HG03469 (cell line): ENCODE measurements around the gene SYCE1L.

Experiments
- ATAC-seq: cut with Tn5 transposase; IDR thresholded peaks from one replicate; pipeline ENCODE4 v1.9.1; 2021; ENCODE audit warnings: mild to moderate bottlenecking, moderate library complexity, moderate number of reproducible peaks; ENCODE audit not compliant: unreplicated experiment

SYCE1L gene

DNA sequence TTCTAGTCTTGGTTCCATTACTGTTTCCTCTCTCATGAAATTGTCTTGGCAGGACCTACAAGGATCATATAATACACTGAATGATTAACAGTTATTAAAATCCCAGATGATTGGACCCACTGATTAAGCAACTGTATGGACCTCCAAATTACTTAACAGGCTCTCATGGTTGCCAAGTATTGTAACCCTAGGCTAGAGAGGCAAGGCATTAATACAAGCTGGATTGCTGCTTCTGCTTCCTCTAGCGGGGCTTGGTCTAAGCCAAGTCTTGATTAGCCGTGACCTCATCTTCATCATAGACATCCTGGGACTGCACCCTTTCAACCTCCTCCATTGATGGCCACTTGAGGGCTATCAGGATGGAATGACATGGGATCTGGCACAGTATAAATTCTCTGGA, 46.9 kb downstream of the SYCE1L start:
- no peak for ATAC-seq

DNA sequence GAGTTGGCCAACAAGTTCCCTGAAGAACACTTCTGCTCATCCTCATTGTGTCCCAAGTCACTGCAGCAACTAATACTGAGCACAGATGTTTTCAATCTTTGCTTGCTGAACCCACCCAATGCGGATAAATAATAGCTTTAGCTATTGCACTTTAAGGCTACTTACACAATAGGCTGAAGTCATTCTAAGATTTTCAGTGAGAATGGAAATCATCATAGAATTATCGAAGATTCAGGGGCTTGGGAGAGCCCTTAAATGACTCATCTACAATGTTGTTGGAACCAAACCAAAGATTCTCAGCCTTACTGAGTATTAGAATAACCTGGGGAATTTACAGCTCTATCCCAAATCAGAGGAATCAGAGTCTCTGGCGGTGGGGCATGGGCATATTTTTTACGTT, 51.2 kb downstream of the SYCE1L start:
- no peak for ATAC-seq
